ENCODE measurements around the gene ADAM23.

Gene ADAM23

GRCh38 chr2:206641226-206641625 lies 197.9 kb downstream of the ADAM23 start:
- no peak for DNase-seq

DNA sequence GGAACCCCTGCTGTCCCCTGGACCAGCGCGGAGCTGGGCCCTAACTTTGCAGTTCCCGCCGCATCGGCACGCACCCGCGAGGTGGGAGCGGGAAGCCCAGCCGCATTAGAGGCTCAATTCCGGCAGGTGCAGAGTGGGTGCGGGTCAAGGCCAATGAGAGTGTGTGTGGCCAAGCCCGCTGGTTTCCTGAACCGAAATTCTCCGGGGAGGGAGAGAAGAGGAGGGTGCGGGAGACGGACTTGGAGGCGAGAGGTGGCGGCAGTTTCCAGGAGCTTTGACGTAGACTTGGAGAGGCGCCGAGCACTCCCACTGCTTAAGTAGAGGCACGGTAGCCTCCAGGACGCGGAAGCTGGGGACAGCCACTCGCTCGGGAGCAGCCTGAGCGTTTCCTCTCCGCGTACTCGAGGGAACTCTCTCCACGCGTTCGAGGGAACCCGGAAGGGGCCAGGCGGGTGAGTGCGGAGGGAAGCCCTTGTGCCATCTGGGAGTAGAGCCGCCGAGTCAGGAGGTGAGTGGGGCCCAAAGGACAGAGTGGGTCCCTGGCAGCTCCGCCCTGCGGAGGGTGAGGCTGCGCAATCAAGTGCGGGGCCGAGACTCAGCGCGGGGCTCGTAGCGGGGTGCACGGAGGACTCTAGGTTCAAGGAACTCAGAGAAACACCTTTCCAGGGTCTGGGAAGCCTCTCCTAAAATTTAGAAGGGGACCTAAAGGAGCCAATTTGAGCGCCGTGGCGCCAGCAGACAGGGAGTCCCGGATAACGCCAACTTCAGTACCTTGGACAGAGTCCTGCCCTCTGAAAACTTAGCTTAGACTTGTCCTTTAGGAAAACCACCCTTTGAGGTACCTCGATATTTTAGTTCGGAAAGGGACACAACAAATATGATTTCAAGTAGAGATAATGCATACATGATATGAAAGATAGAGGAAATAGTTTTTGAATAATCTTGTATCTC lies 199.0 kb downstream of the ADAM23 start, which contains the start of gene FAM237A:
Gene FAM237A, plus strand, starts transcription at position 413 of the 951 bp plus-strand sequence. CDS start 1,750 bp downstream, outside the sequence.
- peak in 5 of 51 donors; percentile 0 to 3 (median 1) for DNase-seq

DNA sequence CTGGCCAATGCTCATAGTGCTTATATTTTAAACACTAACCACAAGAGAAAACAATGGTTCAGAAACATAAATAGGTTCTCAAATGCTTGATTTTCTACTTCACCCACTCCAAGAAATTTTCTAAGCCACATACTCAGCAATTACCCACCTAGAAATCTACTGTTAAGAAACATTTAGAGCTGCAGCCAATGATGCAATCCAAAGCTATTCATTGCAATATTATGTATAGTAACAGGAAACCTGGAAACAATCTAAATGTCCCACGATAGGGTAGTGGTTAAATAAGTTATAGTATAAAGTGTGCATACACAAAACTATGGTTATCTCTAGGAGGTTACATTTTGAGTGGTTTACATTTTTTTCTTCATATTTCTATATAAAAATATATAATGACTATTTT lies 204.7 kb downstream of the ADAM23 start:
- no peak for DNase-seq

- DNase-seq = no peak
Observed at GRCh38 chr2:206657087-206657486, 213.8 kb downstream of the ADAM23 start.

DNA sequence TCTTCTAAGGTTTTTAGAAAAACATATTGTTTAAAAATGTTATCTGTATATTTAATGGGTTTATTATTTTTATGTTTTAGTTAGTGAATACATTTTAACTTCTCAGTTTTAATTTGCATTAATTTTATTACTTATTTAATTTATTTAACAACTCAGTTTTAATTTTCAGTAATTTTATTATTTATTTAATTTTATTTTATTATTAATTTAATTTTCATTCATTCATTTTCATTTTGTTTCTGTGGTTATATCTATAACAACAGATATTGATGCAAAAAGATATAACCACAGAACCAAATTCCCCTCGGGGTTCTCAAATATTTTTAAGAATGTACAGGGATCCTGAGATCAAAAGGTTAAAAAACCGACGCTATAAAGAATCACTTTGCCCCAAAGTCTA lies 221.9 kb downstream of the ADAM23 start:
- no peak for DNase-seq
